ENCODE results near the gene DSTN.
"Not testable (repeated sequence)": the region's sequence is repeated elsewhere in the genome, so short reads cannot be mapped to it uniquely, and the experiment has no call there.

DSTN gene

DNA sequence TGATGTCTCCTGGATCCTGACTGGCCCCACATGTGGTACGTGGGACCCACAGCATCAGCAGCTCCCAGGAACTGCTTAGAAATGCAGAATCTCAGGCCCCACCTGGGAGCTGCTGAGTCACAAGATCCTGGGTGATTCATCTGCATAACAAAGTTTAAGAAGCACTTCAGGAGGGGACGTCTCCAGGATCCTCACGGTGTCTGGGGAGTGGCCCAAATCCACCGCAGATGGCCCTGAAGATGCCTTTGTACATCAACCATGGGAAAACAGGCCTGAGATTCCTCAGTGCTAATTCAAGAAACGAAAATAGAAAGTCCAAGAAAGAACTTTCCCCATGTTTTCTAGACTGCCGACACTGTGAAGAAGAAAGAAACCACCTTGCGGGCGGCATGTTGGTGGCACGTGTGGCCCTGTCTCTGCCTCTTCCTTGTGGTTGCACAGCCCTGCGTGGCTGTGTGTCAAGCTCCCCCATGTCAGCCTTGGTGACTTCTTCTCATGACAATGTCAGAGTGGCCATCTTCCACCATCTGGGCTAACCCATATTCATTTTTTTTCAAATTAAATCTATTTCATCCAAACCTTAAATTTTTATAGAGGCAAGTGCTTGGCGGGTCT, 86.1 kb downstream of the DSTN start:
- H3K27ac ChIP-seq (ENCODE audit: low read depth, low read length), result no peak overlapping the region
- H3K27me3 ChIP-seq (ENCODE audit: control insufficient read depth in 1 of 2, insufficient read depth in 2 of 2, low read length in 2 of 2), result no peaks in the 10 kb centered on the region
- no peaks in the 10 kb centered on the region for H3K9me3 ChIP-seq (ENCODE audit: control insufficient read depth in 1 of 2, low read length in 2 of 2)
- H3K4me3 ChIP-seq (ENCODE audit: low read depth in 1 of 2, low read length in 2 of 2), result no peak overlapping the region
- peaks cover 39 to 73% of the 10 kb centered on the region in 2 donors for H3K36me3 ChIP-seq (ENCODE audit: control insufficient read depth in 1 of 2, insufficient read depth in 2 of 2, low read length in 2 of 2)
- H3K9ac ChIP-seq (ENCODE audit: low read depth in 1 of 2, low read length in 2 of 2), result no peak overlapping the region
- peaks cover 20 to 25% of the 10 kb centered on the region in 2 donors for H3K4me1 ChIP-seq (ENCODE audit: control insufficient read depth in 1 of 2, insufficient read depth in 2 of 2, low read length in 2 of 2)

DNA sequence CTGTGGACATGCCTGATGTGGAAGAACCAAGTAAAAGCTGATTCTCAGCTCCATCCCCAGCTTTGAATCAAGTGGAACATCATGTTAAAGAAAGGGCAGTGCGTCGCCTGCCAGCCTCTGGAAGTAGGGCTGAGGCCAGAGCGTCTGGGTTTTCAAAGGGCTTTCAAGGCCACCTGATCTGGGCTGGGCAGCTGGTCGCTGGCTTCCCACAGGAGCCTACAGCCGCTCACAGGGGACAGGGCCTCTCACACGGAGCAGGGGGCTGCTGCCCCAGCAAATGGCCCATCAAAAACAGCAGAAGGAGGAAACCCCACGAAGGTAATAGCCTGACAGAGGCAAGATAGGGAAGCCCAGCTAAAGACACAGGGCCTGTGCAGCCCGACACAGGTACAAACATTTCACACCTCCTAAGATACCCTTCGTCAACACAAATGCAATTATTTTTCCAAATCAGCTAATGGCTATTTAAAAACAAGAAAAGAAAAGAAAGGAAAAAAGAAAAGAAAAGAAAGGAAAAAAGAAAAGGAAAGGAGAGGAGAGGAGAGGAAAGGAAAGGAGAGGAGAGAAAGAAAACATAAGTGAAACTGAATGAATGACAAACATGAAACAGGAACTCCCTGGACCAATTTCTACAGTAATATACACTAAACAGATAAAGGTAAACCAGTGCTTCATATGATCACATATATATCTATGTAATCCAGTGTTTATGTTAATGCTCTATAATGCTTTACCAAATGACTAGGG, 87.4 kb downstream of the DSTN start:
- no peak overlapping the region for H3K4me3 ChIP-seq (ENCODE audit: low read depth in 1 of 2, low read length in 2 of 2)
- H3K36me3 ChIP-seq (ENCODE audit: control insufficient read depth in 1 of 2, insufficient read depth in 2 of 2, low read length in 2 of 2), result peaks cover 39 to 70% of the 10 kb centered on the region in 2 donors
- peaks cover 23 to 24% of the 10 kb centered on the region in 2 donors for H3K4me1 ChIP-seq (ENCODE audit: control insufficient read depth in 1 of 2, insufficient read depth in 2 of 2, low read length in 2 of 2)
- no peak overlapping the region for H3K9ac ChIP-seq (ENCODE audit: low read depth in 1 of 2, low read length in 2 of 2)
- H3K9me3 ChIP-seq (ENCODE audit: control insufficient read depth in 1 of 2, low read length in 2 of 2), result no peaks in the 10 kb centered on the region
- no peaks in the 10 kb centered on the region for H3K27me3 ChIP-seq (ENCODE audit: control insufficient read depth in 1 of 2, insufficient read depth in 2 of 2, low read length in 2 of 2)
- H3K27ac ChIP-seq (ENCODE audit: low read depth, low read length), result no peak overlapping the region

DNA sequence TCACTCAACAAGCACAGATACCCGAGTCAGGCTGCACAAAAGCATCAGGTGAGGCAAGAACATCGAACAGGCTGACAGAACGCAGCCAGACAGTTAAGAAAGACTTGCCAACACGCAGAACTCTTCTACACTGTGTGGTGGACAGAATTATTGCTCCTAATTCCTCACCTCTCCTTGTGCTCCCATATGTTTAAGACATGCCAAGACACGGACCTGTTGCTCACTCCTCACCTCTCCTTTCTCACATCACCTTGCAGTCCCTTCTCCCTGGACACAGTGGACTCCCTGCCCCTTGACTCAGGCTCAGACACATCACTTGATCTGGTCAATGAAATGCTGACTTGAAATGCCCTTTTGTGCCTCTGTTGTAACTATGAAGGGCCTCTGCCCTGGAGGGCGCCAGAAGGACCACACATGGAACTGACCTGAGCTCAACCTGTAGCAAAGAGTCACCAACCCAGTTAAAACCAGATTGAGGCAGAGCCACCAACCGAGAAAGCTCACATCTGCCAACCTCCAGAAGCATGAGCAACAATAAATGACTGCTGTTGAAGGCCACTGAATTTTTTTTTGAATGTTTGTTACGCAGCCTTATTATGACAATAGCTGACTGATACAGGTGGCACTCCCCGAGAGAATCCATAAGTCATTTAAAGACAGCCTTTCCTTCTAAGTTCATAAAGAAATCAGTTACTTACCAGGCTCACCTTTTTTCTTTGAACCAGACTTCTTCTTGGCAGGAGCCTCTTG, 88.2 kb downstream of the DSTN start:
- Histone ChIP-seq H3K4me3 (ENCODE audit: low read depth in 1 of 2, low read length in 2 of 2) (no peak overlapping the region), H3K4me1 (ENCODE audit: control insufficient read depth in 1 of 2, insufficient read depth in 2 of 2, low read length in 2 of 2) (peaks cover 21 to 30% of the 10 kb centered on the region in 2 donors), H3K27ac (ENCODE audit: low read depth, low read length) (no peak overlapping the region), H3K9ac (ENCODE audit: low read depth in 1 of 2, low read length in 2 of 2) (no peak overlapping the region), H3K36me3 (ENCODE audit: control insufficient read depth in 1 of 2, insufficient read depth in 2 of 2, low read length in 2 of 2) (peaks cover 32 to 62% of the 10 kb centered on the region in 2 donors), H3K27me3 (ENCODE audit: control insufficient read depth in 1 of 2, insufficient read depth in 2 of 2, low read length in 2 of 2) (no peaks in the 10 kb centered on the region), H3K9me3 (ENCODE audit: control insufficient read depth in 1 of 2, low read length in 2 of 2) (no peaks in the 10 kb centered on the region)

DNA sequence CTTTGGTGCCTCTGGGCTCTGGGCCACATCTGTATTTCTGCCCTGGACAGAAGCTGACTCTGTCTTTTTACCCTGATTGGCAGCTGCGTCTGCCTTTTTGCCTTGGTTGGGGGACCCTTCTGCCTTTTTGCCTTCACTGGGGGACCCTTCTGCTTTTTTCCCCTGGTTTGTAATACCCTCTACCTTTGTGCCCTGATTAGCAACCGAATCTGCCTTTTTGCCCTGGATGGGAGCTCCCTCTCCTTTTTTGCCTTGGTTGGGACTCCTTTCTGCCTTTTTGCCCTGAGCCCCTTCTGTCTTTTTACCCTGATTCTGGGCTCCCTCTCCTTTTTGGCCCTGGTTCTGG, 88.7 kb downstream of the DSTN start:
- Histone ChIP-seq H3K9me3 (ENCODE audit: control insufficient read depth in 1 of 2, low read length in 2 of 2) (no peaks in the 10 kb centered on the region), H3K27ac (ENCODE audit: low read depth, low read length) (no peak overlapping the region), H3K4me1 (ENCODE audit: control insufficient read depth in 1 of 2, insufficient read depth in 2 of 2, low read length in 2 of 2) (peaks cover 22 to 32% of the 10 kb centered on the region in 2 donors), H3K36me3 (ENCODE audit: control insufficient read depth in 1 of 2, insufficient read depth in 2 of 2, low read length in 2 of 2) (peaks cover 31 to 61% of the 10 kb centered on the region in 2 donors), H3K9ac (ENCODE audit: low read depth in 1 of 2, low read length in 2 of 2) (no peak overlapping the region), H3K27me3 (ENCODE audit: control insufficient read depth in 1 of 2, insufficient read depth in 2 of 2, low read length in 2 of 2) (no peaks in the 10 kb centered on the region), H3K4me3 (ENCODE audit: low read depth in 1 of 2, low read length in 2 of 2) (no peak overlapping the region)

DNA sequence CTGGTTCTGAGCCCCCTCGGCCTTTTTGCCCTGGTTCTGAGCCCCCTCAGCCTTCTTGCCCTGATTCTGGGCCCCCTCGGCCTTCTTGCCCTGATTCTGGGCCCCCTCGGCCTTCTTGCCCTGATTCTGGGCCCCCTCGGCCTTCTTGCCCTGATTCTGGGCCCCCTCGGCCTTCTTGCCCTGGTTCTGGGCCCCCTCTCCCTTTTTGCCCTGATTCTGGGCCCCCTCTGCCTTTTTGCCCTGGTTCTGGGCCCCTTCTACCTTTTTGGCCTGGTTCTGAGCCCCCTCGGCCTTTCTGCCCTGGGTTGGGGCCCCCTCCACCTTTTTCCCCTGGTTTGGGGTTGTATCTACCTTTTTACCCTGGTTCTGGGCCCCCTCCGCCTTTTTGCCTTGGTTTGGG, 89.5 kb downstream of the DSTN start:
- not testable (repeated sequence) for H3K9me3 ChIP-seq (ENCODE audit: control insufficient read depth in 1 of 2, low read length in 2 of 2); H3K4me3 ChIP-seq (ENCODE audit: low read depth in 1 of 2, low read length in 2 of 2); H3K9ac ChIP-seq (ENCODE audit: low read depth in 1 of 2, low read length in 2 of 2); H3K27ac ChIP-seq (ENCODE audit: low read depth, low read length); H3K27me3 ChIP-seq (ENCODE audit: control insufficient read depth in 1 of 2, insufficient read depth in 2 of 2, low read length in 2 of 2)
- Histone ChIP-seq H3K4me1 (ENCODE audit: control insufficient read depth in 1 of 2, insufficient read depth in 2 of 2, low read length in 2 of 2) (peaks cover 28 to 38% of the 10 kb centered on the region in 2 donors), H3K36me3 (ENCODE audit: control insufficient read depth in 1 of 2, insufficient read depth in 2 of 2, low read length in 2 of 2) (peaks cover 28 to 54% of the 10 kb centered on the region in 2 donors)

All from duodenal mucosa (tissue), 2 donors.